A549 (cell line): ENCODE results near the gene NPW. TPM values are rescaled to one million over a fixed set of nuclear protein-coding genes. Genes with fewer than 3 reads are reported as not detected.

Source experiments
- ATAC-seq, 2 experiments: fragments of 200-7000 bp in 1 of 2; fragments of >200 bp in 1 of 2; cut with Nextera tagmentation in 1 of 2; cut with Tn5 transposase in 1 of 2; 3 replicates each; pipeline versions ENCODE4 v1.8.0 to v1.9.1; 2018 to 2020; ENCODE audit warnings: mild to moderate bottlenecking in 1 of 2, moderate library complexity in 1 of 2
- CTCF ChIA-PET: fragments of 300-600 bp; sonication (Branson Sonifier 250); formaldehyde crosslinking; extraction: SDS; loops from one replicate; lab custom pipeline; 2021; ENCODE audit warnings: antibody characterized with exemption, inconsistent platforms; lab: Yijun Ruan, JAX
- POLR2A ChIA-PET: fragments of 350-600 bp; formaldehyde crosslinking; extraction: SDS; loops from one replicate; lab custom pipeline; 2021; ENCODE audit warnings: antibody characterized with exemption, inconsistent platforms; lab: Yijun Ruan, JAX
- DNase-seq, 2 experiments: peaks; one replicate each; pipeline versions ENCODE4 v3.0.0 to v3.0.0-alpha.2; 2011 to 2016; ENCODE audit warnings: low read depth in 1 of 2, low spot score in 1 of 2
- FAIRE-seq: peaks from 2 replicates; lab custom pipeline; 2011; peaks lifted over from hg19 to GRCh38; lab: Jason Lieb, UNC
- H3K27ac ChIP-seq, 2 experiments: fragments of >200 bp; sonication (Bioruptor Twin); formaldehyde crosslinking; 3 replicates each; pipeline ENCODE4 v1.5.1; 2016 to 2017
- H3K4me1 ChIP-seq: fragments of >200 bp; sonication (Bioruptor Twin); formaldehyde crosslinking; 3 replicates; pipeline ENCODE4 v1.6.1; 2016
- H3K4me2 ChIP-seq: fragments of >200 bp; sonication (Bioruptor Twin); formaldehyde crosslinking; 3 replicates; pipeline ENCODE4 v1.6.1; 2016
- H3K4me3 ChIP-seq: fragments of >200 bp; sonication (Bioruptor Twin); formaldehyde crosslinking; 3 replicates; pipeline ENCODE4 v1.5.1; 2016
- H3K9me3 ChIP-seq: fragments of >200 bp; sonication (Bioruptor Twin); formaldehyde crosslinking; 3 replicates; pipeline ENCODE4 v1.6.1; 2016
- BHLHE40 ChIP-seq: IDR thresholded peaks from 2 replicates; pipeline ENCODE4 v1.6.1; 2012; ENCODE audit warnings: low read depth, low read length, inconsistent platforms
- CEBPB ChIP-seq, 2 experiments: fragments of >200 bp in 1 of 2; sonication (Bioruptor Twin) in 1 of 2; formaldehyde crosslinking in 1 of 2; IDR thresholded peaks; 2 replicates each; pipeline ENCODE4 v1.6.1; 2012 to 2016
- CHD4 ChIP-seq: fragments of 200-600 bp; sonication (generic); IDR thresholded peaks from 2 replicates; pipeline ENCODE4 v1.6.1; 2016; ENCODE audit warnings: antibody characterized with exemption, mild to moderate bottlenecking, borderline replicate concordance
- CTCF ChIP-seq: fragments of >200 bp; sonication (Bioruptor Twin); formaldehyde crosslinking; IDR thresholded peaks from 3 replicates; pipeline ENCODE4 v1.5.1; 2016
- EHMT2 ChIP-seq: fragments of 200-600 bp; sonication (generic); IDR thresholded peaks from 2 replicates; pipeline ENCODE4 v1.6.1; 2016; ENCODE audit warnings: antibody characterized with exemption, low read depth, mild to moderate bottlenecking, moderate library complexity
- ELK1 ChIP-seq: fragments of 150-350 bp; IDR thresholded peaks from 2 replicates; pipeline ENCODE4 v1.6.1; 2014; ENCODE audit warnings: low read depth, mild to moderate bottlenecking, low read length
- GATA3 ChIP-seq: IDR thresholded peaks from 2 replicates; pipeline ENCODE4 v1.6.1; 2012; ENCODE audit warnings: borderline replicate concordance
- HOXA7 ChIP-seq: fragments of 250-450 bp; sonication (Bioruptor Pico); IDR thresholded peaks from 2 replicates; pipeline ENCODE4 v1.5.0; 2020; ENCODE audit warnings: mild to moderate bottlenecking, moderate library complexity
- HOXB13 ChIP-seq: fragments of 250-450 bp; sonication (Bioruptor Pico); IDR thresholded peaks from 2 replicates; pipeline ENCODE4 v1.5.0; 2020; ENCODE audit warnings: low read depth, mild to moderate bottlenecking, moderate library complexity
- KDM1A ChIP-seq: fragments of 200-600 bp; sonication (generic); IDR thresholded peaks from 2 replicates; pipeline ENCODE4 v1.6.1; 2016; ENCODE audit warnings: low read depth, mild to moderate bottlenecking
- KDM5A ChIP-seq: fragments of 200-600 bp; sonication (generic); IDR thresholded peaks from 2 replicates; pipeline ENCODE4 v1.6.1; 2016; ENCODE audit warnings: antibody characterized with exemption, mild to moderate bottlenecking
- MAFK ChIP-seq: fragments of 450-650 bp; IDR thresholded peaks from 2 replicates; pipeline ENCODE4 v1.6.1; 2014; ENCODE audit not compliant: partially characterized antibody
- MAX ChIP-seq: IDR thresholded peaks from 2 replicates; pipeline ENCODE4 v1.6.1; 2012
- MYC ChIP-seq: IDR thresholded peaks from 2 replicates; pipeline ENCODE4 v1.6.1; 2012; ENCODE audit warnings: mild to moderate bottlenecking, inconsistent platforms, low read length, improper control_type of control experiment, borderline replicate concordance
- NR3C1 ChIP-seq: fragments of >200 bp; sonication (Bioruptor Twin); formaldehyde crosslinking; IDR thresholded peaks from 3 replicates; pipeline ENCODE4 v1.6.1; 2017
- POLR2A ChIP-seq: IDR thresholded peaks from 2 replicates; pipeline ENCODE4 v1.6.1; 2012; ENCODE audit warnings: mild to moderate bottlenecking, low read length
- POLR2AphosphoS2 ChIP-seq: conservative IDR thresholded peaks from 2 replicates; pipeline ENCODE4 v1.6.1; 2012; ENCODE audit warnings: low read length, improper control_type of control experiment, inconsistent platforms
- RAD21 ChIP-seq, 2 experiments: fragments of >200 bp in 1 of 2; sonication (Bioruptor Twin) in 1 of 2; formaldehyde crosslinking in 1 of 2; IDR thresholded peaks in 1 of 2; conservative IDR thresholded peaks in 1 of 2; 2 replicates in 1 of 2; 3 replicates in 1 of 2; pipeline ENCODE4 v1.6.1; 2012 to 2018; ENCODE audit warnings: inconsistent platforms in 1 of 2
- RCOR1 ChIP-seq: fragments of 150-350 bp; IDR thresholded peaks from 2 replicates; pipeline ENCODE4 v1.6.1; 2014; ENCODE audit warnings: antibody characterized with exemption, low read length, low read depth
- RFX5 ChIP-seq: fragments of 450-650 bp; IDR thresholded peaks from 2 replicates; pipeline ENCODE4 v1.7.1; 2014; ENCODE audit warnings: antibody characterized with exemption, mild to moderate bottlenecking, moderate library complexity
- RNF2 ChIP-seq: fragments of 200-600 bp; sonication (generic); IDR thresholded peaks from 2 replicates; pipeline ENCODE4 v1.6.1; 2016; ENCODE audit warnings: low read depth, mild to moderate bottlenecking, antibody characterized with exemption, moderate library complexity, borderline replicate concordance
- SMC3 ChIP-seq: fragments of >200 bp; sonication (Bioruptor Twin); formaldehyde crosslinking; IDR thresholded peaks from 3 replicates; pipeline ENCODE4 v1.6.1; 2018; ENCODE audit warnings: inconsistent platforms
- TP53 ChIP-seq: fragments of 250-450 bp; sonication (Bioruptor Pico); IDR thresholded peaks from 2 replicates; pipeline ENCODE4 v1.5.0; 2021; ENCODE audit warnings: mild to moderate bottlenecking, moderate library complexity
- ZNF302 ChIP-seq: fragments of 250-450 bp; sonication (Bioruptor Pico); IDR thresholded peaks from 2 replicates; pipeline ENCODE4 v1.9.0; 2021; ENCODE audit warnings: inconsistent platforms, mild to moderate bottlenecking, moderate library complexity
- ZSCAN20 ChIP-seq: fragments of 250-450 bp; sonication (Bioruptor Pico); IDR thresholded peaks from 2 replicates; pipeline ENCODE4 v1.8.0; 2022; ENCODE audit warnings: mild to moderate bottlenecking, moderate library complexity
- WGBS: methylation state at CpG from one replicate; pipeline ENCODE4 v1.1.6; 2017; ENCODE audit errors: missing lambda C conversion rate; 5-methylcytosine and 5-hydroxymethylcytosine counted together
- polyA plus RNA-seq, 4 experiments: library from polyadenylated mRNA; depleted of rRNA in 3 of 4; stranded (reverse); fragments of >200 nt; fragmentation: RNase III in 1 of 4; extraction: RNeasy Plus Mini Kit Qiagen cat#74134 plus additional on column Dnase treatment in 1 of 4; gene quantifications; 2 replicates in 3 of 4; 3 replicates in 1 of 4; pipeline ENCODE4 v1.2.3, GENCODE V29; 2011 to 2017
- TF ChIP-seq, protein P1 (sequence below): fragments of 450-650 bp; IDR thresholded peaks from 2 replicates; pipeline ENCODE4 v1.6.1; 2014; ENCODE audit warnings: antibody characterized with exemption

The NPW gene
- polyA plus RNA-seq, 2 of the 4 experiments (the other 2 are of a cell fraction) = 0.26 to 1.0 TPM

GRCh38 chr16:2042986-2043666, 23.5 kb downstream of the NPW start:
- CTCF ChIA-PET = interaction anchor here (0.9 to 3.8 kb wide), 5 partner anchors 10 to 98 kb away, joined by 3 to 17 read pairs (median 6); no protein-coding TSS in a partner anchor
- Histone ChIP-seq H3K9me3 (no peaks in the 10 kb centered on the region), H3K4me2 (0 out of 3 replicates have a peak overlapping the region, but pooled peaks have one; percentile 34), H3K4me1 (peaks cover 71% of the 10 kb centered on the region), H3K27ac (peak overlapping the region; percentile 42 to 90; a peak in 5 of 6 replicates), H3K4me3 (no peak overlapping the region)
- DNase-seq = no peak
- POLR2A ChIA-PET = interaction anchor here (0.7 kb wide), 1 partner anchor 83 kb away, joined by 5 read pairs; no protein-coding TSS in a partner anchor
- no peak for ATAC-seq
- FAIRE-seq = no peak
- no peak for TF ChIP-seq SMC3
- no peak for TF ChIP-seq CHD4
- no peak for TF ChIP-seq ZSCAN20 (CRISPR knock-in tag)
- no peak for TF ChIP-seq CEBPB (IDR thresholded peaks at IDR 0.05)
- no peak for TF ChIP-seq RFX5
- no peak for TF ChIP-seq MYC
- TF ChIP-seq ELK1 = no peak
- TF ChIP-seq ZNF302 (CRISPR knock-in tag) = no peak
- TF ChIP-seq KDM5A = no peak
- 77% methylated on average over 9 of the region's 11 CpGs for WGBS

GRCh38 chr16:2043667-2044451, 24.3 kb downstream of the NPW start:
- no peaks in the 10 kb centered on the region for H3K9me3 ChIP-seq
- H3K4me1 ChIP-seq = peaks cover 68% of the 10 kb centered on the region
- CTCF ChIA-PET = interaction anchor here (0.9 to 3.8 kb wide), 6 partner anchors 9 to 97 kb away, joined by 3 to 17 read pairs (median 6); no protein-coding TSS in a partner anchor
- peak overlapping the region; percentile 42 to 90; a peak in 4 of 6 replicates for H3K27ac ChIP-seq
- POLR2A ChIA-PET = interaction anchor here (0.7 kb wide), 1 partner anchor 84 kb away, joined by 5 read pairs; no protein-coding TSS in a partner anchor
- ATAC-seq = no peak
- TF ChIP-seq MYC (no peak), EHMT2 (no peak), BHLHE40 (no peak), MAX (no peak)
- TF ChIP-seq, protein P1, sequence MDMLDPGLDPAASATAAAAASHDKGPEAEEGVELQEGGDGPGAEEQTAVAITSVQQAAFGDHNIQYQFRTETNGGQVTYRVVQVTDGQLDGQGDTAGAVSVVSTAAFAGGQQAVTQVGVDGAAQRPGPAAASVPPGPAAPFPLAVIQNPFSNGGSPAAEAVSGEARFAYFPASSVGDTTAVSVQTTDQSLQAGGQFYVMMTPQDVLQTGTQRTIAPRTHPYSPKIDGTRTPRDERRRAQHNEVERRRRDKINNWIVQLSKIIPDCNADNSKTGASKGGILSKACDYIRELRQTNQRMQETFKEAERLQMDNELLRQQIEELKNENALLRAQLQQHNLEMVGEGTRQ = no peak
- 77% methylated on average over 16 of the region's 26 CpGs for WGBS
- no peak overlapping the region for H3K4me2 ChIP-seq
- no peak for DNase-seq
- no peak for FAIRE-seq
- no peak overlapping the region for H3K4me3 ChIP-seq

GRCh38 chr16:2044541-2044940, 25.0 kb downstream of the NPW start:
- CTCF ChIA-PET = interaction anchor here (1.2 to 3.9 kb wide), 7 partner anchors 10 to 96 kb away, joined by 3 to 29 read pairs (median 7); no protein-coding TSS in a partner anchor
- ATAC-seq = no peak
- H3K4me1 ChIP-seq = peaks cover 65% of the 10 kb centered on the region
- 0 out of 6 replicates have a peak overlapping the region, but pooled peaks of 1 of the 2 experiments have one; percentile 90 for H3K27ac ChIP-seq
- FAIRE-seq = no peak
- no peak overlapping the region for H3K4me2 ChIP-seq
- no peak for DNase-seq
- no peak overlapping the region for H3K4me3 ChIP-seq
- H3K9me3 ChIP-seq = no peaks in the 10 kb centered on the region
- 87% methylated on average over 14 of the region's 22 CpGs for WGBS
- POLR2A ChIA-PET = no interaction called here
- TF ChIP-seq MAFK (no peak), GATA3 (no peak), HOXB13 (CRISPR knock-in tag) (no peak), CTCF (no peak), NR3C1 (no peak), POLR2A (no peak), HOXA7 (CRISPR knock-in tag) (no peak), RNF2 (no peak), RAD21 (conservative IDR thresholded peaks at IDR 0.05 in 1 of 2, IDR thresholded peaks at IDR 0.05 in 1 of 2) (no peak), KDM1A (no peak), BHLHE40 (no peak), POLR2AphosphoS2 (no peak), TP53 (no peak), RCOR1 (no peak), ELK1 (no peak), MAX (no peak)
